ENCODE measurements around the gene RARS1.
A peak's percentile ranks its signal among the peaks of the same experiment; 100 is the strongest.
"Not testable (repeated sequence)": the region's sequence is repeated elsewhere in the genome, so short reads cannot be mapped to it uniquely, and the experiment has no call there.

RARS1 gene

DNA sequence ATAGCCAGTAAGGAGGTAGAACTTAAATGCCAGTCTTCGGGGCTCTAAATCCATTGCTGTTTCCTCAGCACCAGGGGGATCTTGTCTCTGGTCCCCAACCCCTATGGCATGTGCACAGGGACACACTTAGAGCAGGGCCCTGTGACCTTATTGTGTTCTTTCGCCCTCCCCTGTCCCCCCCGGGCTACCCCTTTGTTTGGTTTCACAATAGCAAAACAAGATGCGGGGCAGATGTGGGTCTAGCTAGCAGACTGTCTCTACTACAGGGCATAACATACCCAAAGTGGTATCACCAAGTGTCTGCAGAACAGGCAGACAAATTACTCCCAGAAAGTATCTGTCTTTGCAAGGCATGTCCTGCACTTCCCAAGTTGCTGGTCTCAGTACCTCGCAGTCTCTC lies 44.9 kb downstream of the RARS1 start:
- H3K4me3 Mint-ChIP-seq, result peak overlapping the region; percentile 75 to 81 (median 77)
- H3K9me3 Mint-ChIP-seq, result no peaks in the 10 kb centered on the region
- no peaks in the 10 kb centered on the region for H3K4me1 Mint-ChIP-seq
- H3K27me3 Mint-ChIP-seq (ENCODE audit: low read depth), result peaks cover 43% of the 10 kb centered on the region
- no peak for TF ChIP-seq CTCF (IDR thresholded peaks at IDR 0.05; ENCODE audit: unreplicated experiment in 3 of 3)
- H3K27ac Mint-ChIP-seq, result no peak overlapping the region
- peaks cover 7% of the 10 kb centered on the region for H3K36me3 Mint-ChIP-seq (ENCODE audit: low read depth)

DNA sequence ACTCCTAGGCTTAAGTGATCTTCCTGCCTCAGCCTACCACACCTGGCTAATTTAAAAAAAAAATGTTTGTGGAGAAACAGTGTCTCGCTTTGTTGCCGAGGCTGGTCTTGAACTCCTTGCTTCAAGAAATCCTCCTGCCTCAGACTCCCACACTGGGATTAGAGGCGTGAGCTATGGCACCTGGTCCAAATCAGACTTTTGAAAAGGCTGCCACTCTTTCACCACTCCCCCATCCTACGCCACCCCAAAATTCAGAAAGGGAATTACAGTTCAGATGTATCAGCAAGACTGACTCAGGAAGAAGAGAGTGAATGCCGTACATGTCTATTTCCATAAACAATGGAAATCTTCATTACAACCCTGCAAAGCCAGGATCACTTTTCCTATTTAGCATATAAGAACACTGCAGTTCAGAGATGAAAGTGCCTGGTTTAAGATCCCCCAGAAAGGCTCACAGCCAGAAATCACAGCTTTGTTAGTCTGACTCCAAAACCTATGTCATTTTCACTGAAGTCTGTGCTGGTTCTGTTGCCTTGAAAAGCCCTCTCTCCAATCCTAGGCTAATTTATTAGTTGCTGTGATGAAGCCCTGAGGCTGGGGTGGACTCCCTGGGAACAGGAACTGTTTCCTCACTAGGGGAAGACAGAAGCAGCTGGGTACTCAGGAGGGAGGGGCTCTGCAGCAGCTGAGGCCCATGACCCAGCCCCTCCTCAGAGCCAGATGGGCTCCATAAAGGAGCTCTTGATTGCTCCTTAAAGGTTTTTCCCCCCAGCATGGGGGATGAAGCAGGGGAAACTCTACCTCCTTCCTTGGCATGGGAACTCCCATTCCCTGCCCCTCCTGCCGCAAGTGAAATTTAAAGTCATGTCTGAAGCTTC lies 46.0 kb downstream of the RARS1 start:
- TF ChIP-seq CTCF (IDR thresholded peaks at IDR 0.05; ENCODE audit: unreplicated experiment in 3 of 3), result no peak
- Mint-ChIP-seq H3K36me3 (ENCODE audit: low read depth) (peaks cover 7% of the 10 kb centered on the region), H3K4me3 (peak overlapping the region; percentile 41 to 56 (median 48)), H3K27me3 (ENCODE audit: low read depth) (peaks cover 43% of the 10 kb centered on the region), H3K9me3 (no peaks in the 10 kb centered on the region), H3K4me1 (no peaks in the 10 kb centered on the region), H3K27ac (no peak overlapping the region)

DNA sequence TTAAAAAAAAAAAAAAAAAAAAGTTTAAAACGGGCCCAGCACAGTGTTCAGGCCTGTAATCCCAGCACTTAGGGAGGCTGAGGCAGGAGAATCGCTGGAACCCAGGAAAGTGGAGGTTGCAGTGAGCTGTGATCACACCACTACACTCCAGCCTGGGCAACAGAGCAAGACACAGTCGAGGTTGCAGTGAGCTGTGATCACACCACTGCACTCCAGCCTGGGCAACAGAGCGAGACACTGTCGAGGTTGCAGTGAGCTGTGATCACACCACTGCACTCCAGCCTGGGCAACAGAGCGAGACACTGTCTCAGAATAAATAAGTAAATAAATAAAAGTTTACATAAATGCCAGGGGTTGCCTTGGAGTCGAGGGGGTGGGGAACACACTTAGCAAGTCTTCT lies 48.1 kb downstream of the RARS1 start:
- not testable (repeated sequence) for H3K9me3 Mint-ChIP-seq; H3K36me3 Mint-ChIP-seq (ENCODE audit: low read depth); H3K4me3 Mint-ChIP-seq; H3K4me1 Mint-ChIP-seq; H3K27ac Mint-ChIP-seq
- peaks cover 30% of the 10 kb centered on the region for H3K27me3 Mint-ChIP-seq (ENCODE audit: low read depth)

- TF ChIP-seq CTCF (IDR thresholded peaks at IDR 0.05; ENCODE audit: unreplicated experiment in 3 of 3), result no peak
- peaks cover 12% of the 10 kb centered on the region for H3K27me3 Mint-ChIP-seq (ENCODE audit: low read depth)
- H3K4me3 Mint-ChIP-seq, result no peak overlapping the region
- H3K4me1 Mint-ChIP-seq, result no peaks in the 10 kb centered on the region
- no peaks in the 10 kb centered on the region for H3K36me3 Mint-ChIP-seq (ENCODE audit: low read depth)
- no peak overlapping the region for H3K27ac Mint-ChIP-seq
- H3K9me3 Mint-ChIP-seq, result no peaks in the 10 kb centered on the region
Measured at GRCh38 chr5:168537176-168537575, 50.9 kb downstream of the RARS1 start.

GRCh38 chr5:168549554-168549953 lies 63.3 kb downstream of the RARS1 start:
- H3K4me3 Mint-ChIP-seq, result no peak overlapping the region
- H3K4me1 Mint-ChIP-seq, result no peaks in the 10 kb centered on the region
- no peak for TF ChIP-seq CTCF (IDR thresholded peaks at IDR 0.05; ENCODE audit: unreplicated experiment in 3 of 3)
- H3K36me3 Mint-ChIP-seq (ENCODE audit: low read depth), result peaks cover 70% of the 10 kb centered on the region
- no peaks in the 10 kb centered on the region for H3K27me3 Mint-ChIP-seq (ENCODE audit: low read depth)
- H3K9me3 Mint-ChIP-seq, result no peaks in the 10 kb centered on the region
- H3K27ac Mint-ChIP-seq, result no peak overlapping the region

- peaks cover 72% of the 10 kb centered on the region for H3K36me3 Mint-ChIP-seq (ENCODE audit: low read depth)
Measured at GRCh38 chr5:168550656-168551055, 64.4 kb downstream of the RARS1 start.

More at GRCh38 chr5:168550656-168551055, 64.4 kb downstream of the RARS1 start:
- H3K4me3 Mint-ChIP-seq, result no peak overlapping the region
- no peaks in the 10 kb centered on the region for H3K27me3 Mint-ChIP-seq (ENCODE audit: low read depth)
- no peak for TF ChIP-seq CTCF (IDR thresholded peaks at IDR 0.05; ENCODE audit: unreplicated experiment in 3 of 3)
- no peaks in the 10 kb centered on the region for H3K4me1 Mint-ChIP-seq
- no peak overlapping the region for H3K27ac Mint-ChIP-seq
- H3K9me3 Mint-ChIP-seq, result no peaks in the 10 kb centered on the region

Data from nephron (organoid).